CD4-positive, alpha-beta T cell treated with Interleukin-17A for 1 hour (primary cell): Measurements from ENCODE around the gene ETV2.
A peak's percentile ranks its signal among the peaks of the same experiment; 100 is the strongest.
"Not testable (repeated sequence)": the region's sequence is repeated elsewhere in the genome, so short reads cannot be mapped to it uniquely, and the experiment has no call there.

Source experiments
- DNase-seq: peaks from one replicate; pipeline ENCODE4 v3.0.0-alpha.2; 2020

ETV2 gene

DNA sequence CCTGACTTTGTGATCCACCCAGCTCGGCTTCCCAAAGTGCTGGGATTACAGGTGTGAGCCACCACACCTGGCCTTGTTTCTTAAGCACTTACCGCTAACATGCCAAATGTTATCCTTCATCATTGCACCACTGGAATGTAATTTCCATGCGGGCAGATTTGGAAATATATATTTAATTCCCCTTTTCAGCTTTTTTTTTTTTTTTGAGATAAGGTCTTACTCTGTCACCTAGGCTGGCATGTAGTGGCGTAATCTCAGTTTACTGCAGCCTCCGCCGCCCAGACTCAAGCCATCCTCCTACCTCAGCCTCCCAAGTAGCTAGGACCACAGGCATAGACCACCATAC is 20.4 kb downstream of the ETV2 start:
- DNase-seq = no peak

DNA sequence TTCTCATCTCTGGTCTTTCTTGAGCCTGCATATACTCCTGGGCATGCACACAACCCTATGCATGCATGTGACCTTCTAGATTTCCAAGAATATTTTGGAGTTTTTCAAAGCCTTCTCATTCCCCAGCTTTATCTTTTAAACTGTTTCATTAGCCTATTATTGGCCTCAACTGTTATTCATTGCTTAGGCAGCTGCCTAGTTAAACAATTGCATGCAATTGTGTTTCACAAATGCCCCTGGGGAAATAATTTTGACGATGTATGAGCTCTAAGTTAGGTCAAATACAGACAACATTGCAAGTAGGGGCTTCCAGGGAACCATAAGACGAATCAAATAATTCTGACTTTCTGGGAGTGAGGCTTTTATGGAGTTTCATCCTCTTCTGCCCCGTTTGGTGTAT is 22.4 kb downstream of the ETV2 start:
- no peak for DNase-seq

DNA sequence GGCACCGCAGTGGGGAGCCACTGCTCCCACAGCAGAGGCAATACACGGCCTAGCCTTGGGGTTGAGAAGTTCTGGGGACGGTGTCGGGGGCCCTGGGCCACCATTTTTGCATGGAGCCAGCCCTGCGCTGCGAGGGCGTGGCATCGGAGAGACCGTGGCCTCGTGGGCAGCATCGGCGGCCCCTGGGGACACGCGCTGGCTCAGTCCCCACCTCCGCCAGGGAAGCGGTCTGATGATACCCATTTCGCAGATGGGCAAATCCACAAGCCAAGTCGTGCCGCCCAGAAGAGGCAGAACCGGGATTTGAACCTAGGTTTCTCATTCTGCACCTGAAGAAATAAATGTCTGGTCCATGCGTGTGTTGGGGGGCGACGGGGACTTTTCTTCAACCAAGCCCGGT is 23.6 kb downstream of the ETV2 start:
- DNase-seq = no peak

DNA sequence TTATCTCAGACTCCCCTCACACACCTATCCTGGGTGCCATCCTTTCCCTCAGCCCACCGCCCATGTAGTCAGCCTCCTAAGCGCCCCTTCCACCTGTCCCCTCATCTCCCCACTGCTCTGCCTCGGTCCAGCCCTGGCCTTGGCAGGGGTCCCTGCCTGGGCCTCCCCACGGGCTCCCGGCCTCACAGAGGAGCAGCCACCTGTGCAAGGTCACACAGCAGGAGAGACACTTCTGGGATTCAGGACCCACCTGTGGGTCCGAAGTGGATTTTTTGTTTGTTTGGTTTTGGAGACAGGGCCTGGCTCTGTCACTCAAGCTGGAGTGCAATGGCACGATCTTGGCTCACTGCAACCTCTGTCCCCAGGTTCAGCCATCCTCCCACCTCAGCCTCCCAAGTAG is 24.1 kb downstream of the ETV2 start:
- no peak for DNase-seq

DNA sequence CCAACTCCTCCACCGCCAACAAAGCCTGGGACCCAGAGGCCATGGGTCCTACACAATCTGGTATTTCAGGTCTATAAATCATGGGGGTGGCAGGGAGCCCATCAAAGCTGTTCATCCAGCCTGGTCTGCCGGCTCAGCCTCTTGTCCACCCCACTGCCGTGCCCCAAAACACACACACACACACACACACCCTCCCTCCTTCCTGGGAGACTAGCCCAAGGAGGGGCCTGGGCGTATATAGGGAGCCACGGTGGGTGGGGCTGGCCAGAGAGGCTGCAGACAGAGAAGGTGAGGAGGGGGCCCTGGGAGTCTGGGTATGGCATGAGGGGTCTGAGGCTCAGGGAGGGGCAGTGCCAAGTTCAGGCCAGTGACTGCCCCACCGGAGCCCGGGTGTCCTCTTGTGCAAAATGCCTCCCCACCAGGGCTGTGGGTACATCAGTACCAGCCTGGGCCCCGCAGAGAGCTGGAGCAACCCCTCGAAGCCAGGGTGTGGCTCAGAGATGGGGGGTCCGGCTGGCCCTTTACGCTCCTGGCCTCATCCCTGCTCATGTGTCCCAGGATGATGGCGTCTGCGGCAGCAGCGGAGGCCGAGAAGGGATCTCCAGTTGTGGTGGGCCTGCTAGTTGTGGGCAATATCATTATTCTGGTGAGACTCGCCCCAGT is 24.8 kb downstream of the ETV2 start, which contains the start of gene UPK1A:
Gene UPK1A, plus strand, starts transcription at position 267 of the 663 bp plus-strand sequence. Its CDS starts 296 bp downstream, at position 563.
- no peak for DNase-seq

DNA sequence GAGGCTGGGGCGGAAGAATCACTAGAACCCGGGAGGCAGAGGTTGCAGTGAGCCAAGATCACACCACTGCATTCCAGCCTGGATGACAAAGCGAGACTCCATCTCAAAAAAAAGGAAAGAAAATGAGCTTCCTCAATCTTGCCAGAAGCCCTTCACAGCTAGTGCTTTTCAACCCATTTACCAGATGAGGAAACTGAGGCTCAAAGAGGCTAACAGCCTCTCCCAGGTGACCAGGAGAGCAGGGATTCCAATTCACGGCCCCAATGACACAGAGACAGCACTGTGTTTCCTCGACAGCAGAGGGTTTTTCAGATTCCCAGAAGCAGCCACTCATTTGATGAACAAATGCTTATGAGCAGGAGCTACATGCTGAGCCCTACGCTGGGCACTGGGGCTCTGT is 28.0 kb downstream of the ETV2 start:
- DNase-seq = no peak

DNA sequence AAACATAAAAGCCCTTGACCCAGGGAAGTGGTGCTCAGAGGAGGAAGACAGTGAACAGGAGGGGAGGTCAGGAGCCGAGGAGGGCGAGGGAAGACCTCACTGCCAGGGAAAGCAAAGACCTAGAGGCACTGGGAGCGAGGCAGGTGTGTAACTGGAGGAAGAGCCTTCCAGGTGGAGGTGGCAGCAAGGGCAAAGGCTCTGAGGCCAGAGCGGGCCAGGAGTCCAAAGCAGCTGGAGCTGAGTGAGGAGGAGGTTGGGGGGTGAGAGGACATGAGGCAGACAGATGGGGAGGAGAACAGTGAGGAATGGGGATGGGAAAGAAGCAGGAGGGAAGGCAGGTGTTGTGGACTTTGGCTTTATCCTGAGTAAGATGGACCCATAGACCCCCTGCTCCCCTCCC is 28.4 kb downstream of the ETV2 start:
- no peak for DNase-seq

DNA sequence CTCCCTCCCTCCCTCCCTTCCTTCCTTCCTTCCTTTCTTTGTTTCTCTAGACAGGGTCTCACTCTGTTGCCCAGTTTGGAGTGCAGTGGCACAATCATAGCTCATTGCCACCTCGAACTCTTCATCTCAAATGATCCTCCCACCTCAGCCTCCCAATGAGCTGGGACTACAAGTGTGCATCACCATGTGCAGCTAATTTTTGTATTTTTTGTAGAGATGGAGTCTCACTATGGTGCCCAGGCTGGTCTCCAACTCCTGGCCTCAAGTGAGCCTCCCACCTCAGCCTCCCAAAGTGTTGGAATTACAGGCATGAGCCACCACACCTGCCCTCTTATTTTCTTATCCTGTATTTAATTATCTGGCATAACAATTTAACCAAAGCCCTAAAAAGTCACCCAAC is 29.1 kb downstream of the ETV2 start:
- no peak for DNase-seq

DNA sequence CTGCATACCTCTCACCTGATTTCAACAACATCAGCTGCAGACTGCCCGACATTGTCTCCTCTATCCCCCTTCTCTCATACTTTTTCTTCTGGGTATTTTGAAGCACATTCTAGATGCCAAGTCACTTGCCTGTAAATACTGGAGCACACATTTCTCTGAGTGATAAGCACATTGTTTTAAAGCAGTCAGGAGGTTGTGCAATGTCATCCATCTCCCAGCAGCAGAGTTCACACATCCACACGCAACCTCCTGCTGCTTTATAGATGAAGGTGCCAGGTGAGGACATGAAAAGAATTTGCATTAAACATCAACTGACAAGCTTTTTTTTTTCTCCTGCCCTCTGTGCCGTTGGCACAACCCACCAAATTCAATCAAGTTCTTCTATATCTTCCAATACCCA is 30.3 kb downstream of the ETV2 start:
- DNase-seq = no peak

DNA sequence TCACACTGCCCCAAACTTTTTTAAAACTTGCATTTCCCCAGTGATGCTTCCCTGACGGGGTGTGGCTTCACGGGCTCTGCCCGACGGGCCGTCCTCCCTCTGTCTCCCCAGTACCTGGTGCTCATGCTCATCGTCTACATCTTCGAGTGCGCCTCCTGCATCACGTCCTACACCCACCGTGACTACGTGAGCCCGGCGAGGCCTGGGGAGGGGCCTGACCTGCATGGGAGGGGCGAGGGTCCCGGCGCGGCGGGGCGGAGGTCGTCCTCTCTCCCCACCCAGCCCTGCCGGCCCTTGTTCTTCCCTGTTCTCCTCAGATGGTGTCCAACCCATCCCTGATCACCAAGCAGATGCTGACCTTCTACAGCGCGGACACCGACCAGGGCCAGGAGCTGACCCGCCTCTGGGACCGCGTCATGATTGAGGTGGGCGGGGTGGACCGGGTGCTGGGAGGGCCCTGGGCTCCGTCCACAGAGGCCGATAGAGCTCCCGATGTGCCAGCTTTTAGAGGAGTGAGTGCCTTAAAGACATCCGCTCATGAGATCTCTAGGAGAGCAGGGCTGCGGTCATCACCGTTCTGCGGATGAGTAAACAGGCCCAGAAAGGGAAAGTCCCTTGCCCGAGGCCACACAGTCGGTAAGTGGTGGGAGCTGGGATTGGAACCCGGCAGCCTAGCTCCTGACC is 31.7 kb downstream of the ETV2 start:
- DNase-seq = peak; percentile 52

DNA sequence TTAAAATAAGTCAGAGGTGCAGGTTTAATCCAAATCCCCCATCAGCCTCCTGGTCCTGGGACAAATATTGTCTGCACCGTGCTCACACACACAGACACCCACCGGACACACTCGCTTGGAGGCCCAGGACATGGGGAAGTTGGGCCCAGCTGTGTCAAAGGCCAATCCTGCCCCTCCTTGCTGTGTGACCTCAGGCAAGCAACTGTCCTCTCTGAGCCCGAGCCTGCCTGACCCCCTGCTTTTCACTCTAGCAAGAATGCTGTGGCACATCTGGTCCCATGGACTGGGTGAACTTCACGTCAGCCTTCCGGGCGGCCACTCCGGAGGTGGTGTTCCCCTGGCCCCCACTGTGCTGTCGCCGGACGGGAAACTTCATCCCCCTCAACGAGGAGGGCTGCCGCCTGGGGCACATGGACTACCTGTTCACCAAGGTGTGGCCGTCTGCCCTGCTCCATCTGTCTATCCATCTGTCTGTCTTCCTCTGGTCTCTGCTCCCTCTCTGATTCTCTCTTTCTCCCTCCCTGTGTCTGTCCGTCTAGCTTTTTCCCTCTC is 34.1 kb downstream of the ETV2 start:
- no peak for DNase-seq

DNA sequence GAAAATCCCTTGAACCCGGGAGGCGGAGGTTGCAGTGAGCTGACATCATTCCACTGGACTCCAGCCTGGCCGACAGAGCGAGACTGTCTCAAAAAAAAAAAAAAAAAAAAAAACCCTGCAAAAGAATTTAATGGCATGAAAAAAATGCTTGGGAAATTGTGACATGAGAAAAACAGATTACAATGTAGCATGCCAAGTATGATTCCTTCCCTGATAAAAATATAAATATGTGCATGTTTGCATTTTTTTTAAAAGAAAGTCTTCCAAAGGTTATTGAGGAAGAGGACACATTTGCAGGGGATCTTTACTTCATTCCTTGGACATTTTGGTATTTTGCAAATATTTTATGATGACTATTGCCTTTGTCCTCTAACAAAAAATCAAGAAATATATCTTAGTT is 48.3 kb downstream of the ETV2 start:
- no peak for DNase-seq

DNA sequence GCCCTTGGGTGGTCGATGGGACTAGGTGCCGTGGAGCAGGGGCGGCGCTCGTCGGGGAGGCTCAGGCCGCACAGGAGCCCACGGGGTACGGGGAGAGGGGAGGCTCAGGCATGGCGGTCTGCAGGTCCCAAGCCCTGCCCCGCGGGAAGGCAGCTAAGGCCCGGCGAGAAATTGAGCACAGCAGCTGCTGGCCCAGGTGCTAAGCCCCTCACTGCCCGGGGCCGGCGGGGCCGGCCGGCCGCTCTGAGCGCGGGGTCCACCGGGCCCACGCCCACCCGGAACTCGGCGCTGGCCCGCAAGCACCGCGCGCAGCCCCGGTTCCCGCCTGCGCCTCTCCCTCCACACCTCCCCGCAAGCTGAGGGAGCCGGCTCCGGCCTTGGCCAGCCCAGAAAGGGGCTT is 49.6 kb downstream of the ETV2 start:
- DNase-seq = not testable (repeated sequence)

DNA sequence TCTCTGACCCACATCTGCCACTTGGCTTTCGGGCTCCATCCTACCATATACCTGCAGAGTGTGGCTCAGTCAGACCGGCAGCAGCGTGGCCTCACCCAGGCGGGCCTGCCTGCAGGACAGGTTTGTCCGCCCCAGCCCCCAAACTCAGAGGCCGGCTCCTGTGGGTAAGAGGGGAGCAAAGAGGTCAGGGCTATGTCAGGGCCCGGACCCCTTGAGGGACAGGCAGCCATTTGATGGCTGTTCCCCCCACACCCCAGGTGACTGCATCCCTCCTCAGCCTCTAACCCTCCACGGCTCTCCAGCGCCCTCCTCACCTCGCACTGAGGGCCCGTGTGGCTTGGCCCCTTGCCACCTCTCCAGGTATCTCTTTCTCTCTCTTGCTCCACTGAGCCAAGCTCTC is 50.5 kb downstream of the ETV2 start:
- DNase-seq = no peak

DNA sequence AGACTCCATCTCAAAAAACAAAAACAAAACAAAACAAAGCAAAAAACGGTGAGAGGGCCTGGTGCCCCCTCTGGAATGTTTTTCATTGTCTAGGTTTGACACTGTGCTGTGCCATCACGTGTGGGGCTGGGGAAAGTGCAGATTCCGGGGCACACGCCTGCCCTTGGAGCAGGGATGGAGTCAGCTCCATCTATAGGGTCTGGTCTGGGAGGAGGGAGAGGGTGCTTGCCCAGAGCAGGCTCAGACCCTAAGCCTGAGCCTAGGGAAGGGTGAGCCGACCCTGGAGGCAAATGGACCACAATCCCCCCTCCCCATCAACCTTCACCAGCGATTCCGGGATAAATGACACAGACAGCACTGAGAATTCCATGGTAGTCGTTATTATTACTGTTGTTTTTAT is 51.9 kb downstream of the ETV2 start:
- no peak for DNase-seq

DNA sequence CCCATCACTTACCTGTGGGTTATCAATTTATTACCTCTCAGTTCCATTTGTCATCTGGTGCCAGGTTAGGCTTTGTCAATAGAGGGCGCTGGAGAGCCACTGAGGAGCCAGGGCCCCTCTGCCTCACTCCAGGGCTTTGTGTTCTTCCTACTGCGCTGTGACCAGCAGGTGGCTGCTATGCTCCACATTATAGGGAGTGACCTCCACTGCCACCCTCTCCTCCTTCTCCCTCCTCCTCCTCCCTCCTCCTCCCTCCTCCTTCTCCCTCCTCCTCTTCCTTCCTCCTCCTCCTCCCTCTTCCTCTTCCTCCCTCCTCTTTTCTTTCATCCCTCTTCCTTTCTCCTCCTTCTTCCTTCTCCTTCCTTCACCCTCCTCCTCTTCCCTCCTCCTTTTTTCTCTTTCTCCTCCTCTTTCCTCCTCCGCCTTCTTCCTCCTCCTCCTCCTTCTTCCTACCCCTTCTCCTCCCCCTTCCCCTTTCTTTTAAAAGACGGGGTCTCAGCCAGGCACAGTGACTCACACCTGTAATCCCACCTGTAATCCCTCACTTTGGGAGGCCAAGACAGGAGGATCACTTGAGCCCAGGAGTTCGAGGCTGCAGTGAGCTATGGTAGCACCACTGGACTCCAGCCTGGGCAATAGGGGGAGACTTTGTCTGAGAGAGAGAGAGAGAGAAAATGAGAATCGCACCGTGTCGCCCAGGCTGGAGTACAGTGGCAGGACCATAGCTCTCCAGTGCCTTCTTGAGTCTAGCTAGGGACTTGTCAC is 52.5 kb downstream of the ETV2 start:
- DNase-seq = peak; percentile 94
